Measurements from ENCODE around the gene MAGEB3. TPM values are rescaled to one million over a fixed set of nuclear protein-coding genes. Genes with fewer than 3 reads are reported as not detected.

The MAGEB3 gene
- total RNA-seq, 1 experiment from 2014 or later, result not detected

GRCh38 chrX:30280428-30280827 is 50.0 kb downstream of the MAGEB3 start:
- Histone ChIP-seq H3K9me3 (ENCODE audit: control insufficient read depth, low read depth, low read length) (no peaks in the 10 kb centered on the region), H3K27me3 (ENCODE audit: insufficient read depth, low read length) (no peaks in the 10 kb centered on the region), H2BK120ac (ENCODE audit: low read depth, low read length, poor library complexity, severe bottlenecking) (no peak overlapping the region), H2BK5ac (ENCODE audit: insufficient read length, low read length) (no peak overlapping the region), H3K27ac (ENCODE audit: insufficient read length, low read depth, low read length) (no peak overlapping the region), H3K79me1 (ENCODE audit: insufficient read depth, low read depth, low read length, poor library complexity, severe bottlenecking) (no peaks in the 10 kb centered on the region), H4K8ac (replicated peaks; ENCODE audit: insufficient read length, low read depth, low read length) (no peak overlapping the region), H2AFZ (ENCODE audit: low read length) (no peak overlapping the region), H3K18ac (ENCODE audit: insufficient read length, low read depth, low read length) (no peak overlapping the region), H3K23me2 (ENCODE audit: insufficient read length, low read depth, low read length, poor library complexity, severe bottlenecking) (no peaks in the 10 kb centered on the region), H3K9ac (ENCODE audit: extremely low read depth, insufficient read length, low read length) (no peak overlapping the region), H3K23ac (ENCODE audit: insufficient read length, low read depth, low read length) (no peak overlapping the region), H2BK15ac (ENCODE audit: low read depth, low read length) (no peak overlapping the region), H3K4me2 (ENCODE audit: insufficient read depth, insufficient read length, low read length) (no peak overlapping the region), H2BK12ac (ENCODE audit: insufficient read length, low read depth, low read length) (no peak overlapping the region), H2BK20ac (ENCODE audit: low read depth, low read length, poor library complexity, severe bottlenecking) (no peak overlapping the region), H4K91ac (ENCODE audit: insufficient read length, low read depth, low read length) (no peak overlapping the region), H4K20me1 (ENCODE audit: control insufficient read depth, insufficient read depth, insufficient read length) (no peaks in the 10 kb centered on the region), H3K79me2 (ENCODE audit: insufficient read depth, low read length) (no peaks in the 10 kb centered on the region), H3K14ac (ENCODE audit: insufficient read depth, low read length) (no peak overlapping the region), H3K4me1 (ENCODE audit: insufficient read depth, low read length) (no peaks in the 10 kb centered on the region), H2AK5ac (ENCODE audit: insufficient read length, low read length) (no peak overlapping the region), H3T11ph (ENCODE audit: low read length) (no peak overlapping the region), H4K5ac (ENCODE audit: insufficient read length, low read depth, low read length) (no peak overlapping the region), H3K56ac (ENCODE audit: insufficient read length, low read depth, low read length) (no peak overlapping the region), H3K4ac (ENCODE audit: low read depth, low read length) (no peak overlapping the region)
- Mint-ChIP-seq H3K36me3 (ENCODE audit: insufficient read depth in 1 of 3, low read depth in 3 of 3) (no peaks in the 10 kb centered on the region; a peak in 1 of 7 replicates), H3K4me3 (no peak overlapping the region), H3K27me3 (ENCODE audit: low read depth) (no peaks in the 10 kb centered on the region), H3K4me1 (peaks cover 0 to 4% of the 10 kb centered on the region in 2 experiments; a peak in 2 of 4 replicates), H3K9me3 (peaks cover 4 to 44% of the 10 kb centered on the region in 2 experiments; a peak in 4 of 5 replicates), H3K27ac (no peak overlapping the region)
- WGBS (ENCODE audit: extremely low coverage, insufficient read length, low lambda C conversion rate), result no CpG with 5 or more reads among the region's 1 CpG
- DNase-seq, result no peak
- TF ChIP-seq CTCF (conservative IDR thresholded peaks at IDR 0.05), result no peak
